ENCODE data around the gene CTNNA3. TPM values are rescaled to one million over a fixed set of nuclear protein-coding genes. Genes with fewer than 3 reads are reported as not detected.

Gene CTNNA3
- total and polyA plus RNA-seq, 10 donors: 0.03 to 2.4 (median 0.76) TPM; not detected in 1

GRCh38 chr10:66958466-66958865 lies 737.5 kb downstream of the CTNNA3 start:
- intact Hi-C loops (cut with DNase I; ENCODE audit: low total_unique reads): no loop called here
- WGBS, 5 donors: 85 to 90% (median 89%) methylated on average over 2 of the region's 2 CpGs

GRCh38 chr10:66951896-66952295 lies 744.1 kb downstream of the CTNNA3 start:
- Histone ChIP-seq H3K4me1 (no peaks in the 10 kb centered on the region), H3K27me3 (replicated peaks in 1 of 7) (no peaks in the 10 kb centered on the region), H3K36me3 (no peaks in the 10 kb centered on the region), H3K9me3 (no peaks in the 10 kb centered on the region), H3K4me3 (no peak overlapping the region), H3K27ac (no peak overlapping the region)
- DNase-seq: no peak
- WGBS, 5 donors: 38 to 62% (median 50%) methylated on average over 2 of the region's 2 CpGs
- intact Hi-C loops (cut with DNase I; ENCODE audit: low total_unique reads): no loop called here
- TF ChIP-seq POLR2AphosphoS5 (IDR thresholded peaks at IDR 0.05): no peak
- TF ChIP-seq CTCF (IDR thresholded peaks at IDR 0.05 in 8 of 11, conservative IDR thresholded peaks at IDR 0.05 in 3 of 11): no peak
- TF ChIP-seq POLR2A (IDR thresholded peaks at IDR 0.05): no peak

More at GRCh38 chr10:66958466-66958865, 737.5 kb downstream of the CTNNA3 start:
- Histone ChIP-seq H3K4me3 (no peak overlapping the region), H3K36me3 (no peaks in the 10 kb centered on the region), H3K27me3 (replicated peaks in 1 of 7) (no peaks in the 10 kb centered on the region), H3K9me3 (no peaks in the 10 kb centered on the region), H3K27ac (no peak overlapping the region), H3K4me1 (no peaks in the 10 kb centered on the region)
- TF ChIP-seq POLR2A (IDR thresholded peaks at IDR 0.05) (no peak), POLR2AphosphoS5 (IDR thresholded peaks at IDR 0.05) (no peak), CTCF (IDR thresholded peaks at IDR 0.05 in 8 of 11, conservative IDR thresholded peaks at IDR 0.05 in 3 of 11) (no peak)
- no peak for DNase-seq

- no peaks in the 10 kb centered on the region for H3K9me3 ChIP-seq
- H3K4me3 ChIP-seq: no peak overlapping the region
- intact Hi-C loops (cut with DNase I; ENCODE audit: low total_unique reads): no loop called here
- no peak overlapping the region for H3K27ac ChIP-seq
- TF ChIP-seq CTCF (IDR thresholded peaks at IDR 0.05 in 8 of 11, conservative IDR thresholded peaks at IDR 0.05 in 3 of 11): no peak
- no peak for TF ChIP-seq POLR2A (IDR thresholded peaks at IDR 0.05)
- TF ChIP-seq POLR2AphosphoS5 (IDR thresholded peaks at IDR 0.05): no peak
- H3K4me1 ChIP-seq: no peaks in the 10 kb centered on the region
- 67 to 98% (median 92%) methylated on average over 2 of the region's 2 CpGs for WGBS, 5 donors
- DNase-seq: no peak
- H3K27me3 ChIP-seq (replicated peaks in 1 of 7): no peaks in the 10 kb centered on the region
- no peaks in the 10 kb centered on the region for H3K36me3 ChIP-seq
Observed at GRCh38 chr10:66943590-66943989, 752.4 kb downstream of the CTNNA3 start.

GRCh38 chr10:66942407-66942806 lies 753.6 kb downstream of the CTNNA3 start:
- Histone ChIP-seq H3K4me3 (no peak overlapping the region), H3K36me3 (no peaks in the 10 kb centered on the region), H3K4me1 (no peaks in the 10 kb centered on the region), H3K27ac (no peak overlapping the region), H3K9me3 (no peaks in the 10 kb centered on the region), H3K27me3 (replicated peaks in 1 of 7) (no peaks in the 10 kb centered on the region)
- no peak for DNase-seq
- intact Hi-C loops (cut with DNase I; ENCODE audit: low total_unique reads): no loop called here
- no peak for TF ChIP-seq CTCF (IDR thresholded peaks at IDR 0.05 in 8 of 11, conservative IDR thresholded peaks at IDR 0.05 in 3 of 11)
- TF ChIP-seq POLR2A (IDR thresholded peaks at IDR 0.05): no peak
- TF ChIP-seq POLR2AphosphoS5 (IDR thresholded peaks at IDR 0.05): no peak
- 82 to 100% (median 86%) methylated on average over 1 of the region's 1 CpG for WGBS, 5 donors

Data from spleen (tissue), 11 donors.